MM.1S (cell line): ENCODE results near the gene CHST13.

Experiments used
- DNase-seq: peaks from one replicate; pipeline ENCODE4 v3.0.0-alpha.2; 2015
- H2AFZ ChIP-seq: fragments of 300-600 bp; sonication (generic); 2 replicates; pipeline ENCODE4 v1.6.0; 2016; ENCODE audit warnings: antibody characterized with exemption, low read length
- H3F3A ChIP-seq: fragments of 300-600 bp; sonication (generic); 2 replicates; pipeline ENCODE4 v1.6.1; 2016; ENCODE audit warnings: mild to moderate bottlenecking, antibody characterized with exemption, low read length, moderate library complexity, mixed read lengths; ENCODE audit not compliant: insufficient read depth
- H3K27ac ChIP-seq: fragments of 300-600 bp; sonication (generic); 2 replicates; pipeline ENCODE4 v1.5.1; 2016; ENCODE audit warnings: mild to moderate bottlenecking, low read length
- H3K27me3 ChIP-seq: fragments of 300-600 bp; sonication (generic); replicated peaks from 2 replicates; pipeline ENCODE4 v1.6.0; 2016; ENCODE audit warnings: low read length; ENCODE audit not compliant: insufficient read depth
- H3K36me3 ChIP-seq: fragments of 300-600 bp; sonication (generic); replicated peaks from 2 replicates; pipeline ENCODE4 v1.6.1; 2016; ENCODE audit warnings: mild to moderate bottlenecking, low read length, mixed read lengths; ENCODE audit not compliant: insufficient read depth
- H3K4me1 ChIP-seq: fragments of 300-600 bp; sonication (generic); 2 replicates; pipeline ENCODE4 v1.6.1; 2016; ENCODE audit warnings: low read length, mixed read lengths
- H3K4me2 ChIP-seq: fragments of 300-600 bp; sonication (generic); 2 replicates; pipeline ENCODE4 v1.6.0; 2016; ENCODE audit warnings: low read depth, low read length
- H3K4me3 ChIP-seq: fragments of 300-600 bp; sonication (generic); 2 replicates; pipeline ENCODE4 v1.5.1; 2016; ENCODE audit warnings: low read length, mixed read lengths
- H3K79me2 ChIP-seq: fragments of 300-600 bp; sonication (generic); 2 replicates; pipeline ENCODE4 v1.6.1; 2016; ENCODE audit warnings: mixed run types, low read length, mixed read lengths
- H3K9ac ChIP-seq: fragments of 300-600 bp; sonication (generic); 2 replicates; pipeline ENCODE4 v1.6.1; 2016; ENCODE audit warnings: low read length, mixed read lengths
- H3K9me2 ChIP-seq: fragments of 300-600 bp; sonication (generic); replicated peaks from 2 replicates; pipeline ENCODE4 v1.6.1; 2016; ENCODE audit warnings: mild to moderate bottlenecking, low read length, mixed read lengths; ENCODE audit not compliant: insufficient read depth
- H3K9me3 ChIP-seq: fragments of 300-600 bp; sonication (generic); replicated peaks from 2 replicates; pipeline ENCODE4 v1.6.1; 2016; ENCODE audit warnings: mild to moderate bottlenecking, low read length, mixed read lengths; ENCODE audit not compliant: insufficient read depth
- H4K20me1 ChIP-seq: fragments of 300-600 bp; sonication (generic); 2 replicates; pipeline ENCODE4 v1.6.1; 2016; ENCODE audit warnings: mild to moderate bottlenecking, low read length, moderate library complexity, mixed read lengths; ENCODE audit not compliant: insufficient read depth
- CTCF ChIP-seq: fragments of 300-600 bp; sonication (generic); IDR thresholded peaks from 2 replicates; pipeline ENCODE4 v1.5.1; 2016; ENCODE audit warnings: antibody characterized with exemption, low read length, mixed read lengths
- EZH2 ChIP-seq: fragments of 300-600 bp; sonication (generic); optimal IDR thresholded peaks from 2 replicates; pipeline ENCODE3; 2017; ENCODE audit warnings: low read depth, mild to moderate bottlenecking, antibody characterized with exemption, low read length, mixed read lengths
- EZH2phosphoT487 ChIP-seq: fragments of 300-600 bp; sonication (generic); IDR thresholded peaks from 2 replicates; pipeline ENCODE4 v1.6.1; 2018; ENCODE audit warnings: antibody characterized with exemption, low read length

CHST13 gene

GRCh38 chr3:126498929-126499328 lies 25.0 kb upstream of the CHST13 start:
- Histone ChIP-seq H4K20me1 (no peaks in the 10 kb centered on the region), H3K4me1 (peaks cover 10% of the 10 kb centered on the region), H3F3A (peaks cover 6% of the 10 kb centered on the region), H3K4me3 (no peak overlapping the region), H3K9me2 (no peaks in the 10 kb centered on the region), H3K36me3 (no peaks in the 10 kb centered on the region), H3K79me2 (no peaks in the 10 kb centered on the region), H3K27ac (no peak overlapping the region), H3K27me3 (no peaks in the 10 kb centered on the region), H2AFZ (no peak overlapping the region), H3K9ac (no peak overlapping the region), H3K9me3 (no peaks in the 10 kb centered on the region), H3K4me2 (no peak overlapping the region)
- no peak for TF ChIP-seq EZH2
- DNase-seq = no peak

- Histone ChIP-seq H3K36me3 (no peaks in the 10 kb centered on the region), H3K27ac (no peak overlapping the region)
Measured at GRCh38 chr3:126499401-126499800, 24.6 kb upstream of the CHST13 start.

GRCh38 chr3:126500016-126500415 lies 23.9 kb upstream of the CHST13 start:
- Histone ChIP-seq H3K9me3 (no peaks in the 10 kb centered on the region), H3K4me1 (no peaks in the 10 kb centered on the region; the same call in 1 of the 2 replicates), H3F3A (no peaks in the 10 kb centered on the region; the same call in 1 of the 2 replicates), H3K9ac (no peak overlapping the region), H3K4me3 (no peak overlapping the region), H3K9me2 (no peaks in the 10 kb centered on the region), H3K79me2 (no peaks in the 10 kb centered on the region), H2AFZ (no peak overlapping the region), H3K27me3 (no peaks in the 10 kb centered on the region), H3K36me3 (no peaks in the 10 kb centered on the region), H4K20me1 (no peaks in the 10 kb centered on the region), H3K27ac (no peak overlapping the region), H3K4me2 (no peak overlapping the region)
- no peak for DNase-seq
- no peak for TF ChIP-seq CTCF
- no peak for TF ChIP-seq EZH2phosphoT487
- TF ChIP-seq EZH2 = no peak

More at GRCh38 chr3:126499401-126499800, 24.6 kb upstream of the CHST13 start:
- H3K9me2 ChIP-seq = no peaks in the 10 kb centered on the region
- no peak overlapping the region for H3K9ac ChIP-seq
- H4K20me1 ChIP-seq = no peaks in the 10 kb centered on the region
- H3K4me2 ChIP-seq = no peak overlapping the region
- peaks cover 6% of the 10 kb centered on the region for H3K4me1 ChIP-seq
- H3K4me3 ChIP-seq = no peak overlapping the region
- peaks cover 2% of the 10 kb centered on the region for H3F3A ChIP-seq
- no peak for TF ChIP-seq EZH2phosphoT487
- no peak for TF ChIP-seq EZH2
- no peak for TF ChIP-seq CTCF
- no peak overlapping the region for H2AFZ ChIP-seq
- H3K9me3 ChIP-seq = no peaks in the 10 kb centered on the region
- no peak for DNase-seq
- no peaks in the 10 kb centered on the region for H3K79me2 ChIP-seq
- H3K27me3 ChIP-seq = no peaks in the 10 kb centered on the region

GRCh38 chr3:126501054-126501453 lies 22.9 kb upstream of the CHST13 start:
- no peak for TF ChIP-seq EZH2
- Histone ChIP-seq H3K79me2 (no peaks in the 10 kb centered on the region), H3K4me2 (no peak overlapping the region), H3K36me3 (no peaks in the 10 kb centered on the region), H3K9me3 (no peaks in the 10 kb centered on the region), H4K20me1 (no peaks in the 10 kb centered on the region), H3F3A (no peaks in the 10 kb centered on the region), H3K27ac (no peak overlapping the region), H3K27me3 (no peaks in the 10 kb centered on the region), H3K4me3 (no peak overlapping the region), H3K4me1 (no peaks in the 10 kb centered on the region), H3K9ac (no peak overlapping the region), H2AFZ (no peak overlapping the region), H3K9me2 (no peaks in the 10 kb centered on the region)
- no peak for DNase-seq
